HG03439 (cell line): ENCODE results near the gene OPN1SW.

Experiments
- ATAC-seq: cut with Tn5 transposase; IDR thresholded peaks from one replicate; pipeline ENCODE4 v1.9.1; 2021; ENCODE audit warnings: mild to moderate bottlenecking, moderate library complexity; ENCODE audit not compliant: unreplicated experiment

The OPN1SW gene, protein sequence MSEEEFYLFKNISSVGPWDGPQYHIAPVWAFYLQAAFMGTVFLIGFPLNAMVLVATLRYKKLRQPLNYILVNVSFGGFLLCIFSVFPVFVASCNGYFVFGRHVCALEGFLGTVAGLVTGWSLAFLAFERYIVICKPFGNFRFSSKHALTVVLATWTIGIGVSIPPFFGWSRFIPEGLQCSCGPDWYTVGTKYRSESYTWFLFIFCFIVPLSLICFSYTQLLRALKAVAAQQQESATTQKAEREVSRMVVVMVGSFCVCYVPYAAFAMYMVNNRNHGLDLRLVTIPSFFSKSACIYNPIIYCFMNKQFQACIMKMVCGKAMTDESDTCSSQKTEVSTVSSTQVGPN

GRCh38 chr7:128775744-128776474 lies at the start of gene OPN1SW:
OPN1SW (minus strand) TSS chr7:128775794; CDS start chr7:128775781, 13 bp downstream.
- ATAC-seq, result no peak

- no peak for ATAC-seq
Observed at GRCh38 chr7:128821724-128822123, 46.1 kb upstream of the OPN1SW start.

- no peak for ATAC-seq
Observed at GRCh38 chr7:128818694-128819093, 43.1 kb upstream of the OPN1SW start.

DNA sequence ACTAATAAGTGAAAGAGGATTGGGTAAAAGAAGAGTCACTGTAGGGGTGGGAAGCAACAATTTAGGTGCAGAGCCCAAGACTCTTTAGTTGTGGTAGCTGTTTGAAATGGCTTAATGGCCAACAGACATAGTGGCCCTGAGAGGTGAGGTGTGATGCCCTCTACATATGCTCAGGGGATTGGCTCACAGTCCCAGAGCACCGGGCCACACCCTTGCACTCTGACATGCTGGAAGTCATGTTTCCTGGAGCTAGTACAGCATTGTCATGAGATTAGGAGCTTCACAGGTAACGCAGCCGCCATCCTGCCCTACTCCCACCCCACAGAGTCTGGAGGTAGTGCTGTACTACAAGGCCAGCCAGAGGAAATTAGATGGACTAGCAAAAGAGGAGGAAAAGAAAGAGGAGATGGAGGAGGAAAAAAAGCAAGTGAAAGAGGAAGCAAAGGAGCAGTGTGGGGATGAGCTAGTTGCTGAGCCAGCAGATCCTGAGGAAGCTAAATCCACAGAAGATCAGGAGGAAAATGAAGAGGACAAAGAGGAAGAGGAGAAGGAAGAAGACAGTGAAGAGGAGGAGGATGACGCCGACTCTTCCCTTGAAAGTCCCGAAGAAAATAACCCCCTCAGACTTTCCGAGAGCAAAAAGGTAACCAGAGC lies 39.8 kb upstream of the OPN1SW start:
- ATAC-seq, result no peak

DNA sequence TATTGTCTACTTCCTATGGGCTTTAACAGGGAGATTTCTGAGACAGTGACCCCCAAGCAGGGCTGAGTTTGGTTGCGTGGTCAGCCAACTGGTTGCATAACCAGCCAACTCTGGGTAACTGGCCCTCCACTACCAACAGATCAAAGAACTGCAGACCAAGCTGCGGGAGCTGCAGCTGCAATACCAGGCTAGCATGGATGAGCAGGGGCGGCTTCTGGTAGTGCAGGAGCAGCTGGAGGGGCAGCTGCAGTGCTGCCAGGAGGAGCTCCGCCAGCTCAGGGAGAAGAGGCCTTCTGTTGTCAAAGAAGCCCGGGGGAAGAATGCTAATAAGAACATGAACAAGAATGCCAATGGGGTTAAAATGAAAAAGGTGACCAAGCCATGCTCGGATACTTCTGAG lies 38.9 kb upstream of the OPN1SW start:
- ATAC-seq, result no peak

DNA sequence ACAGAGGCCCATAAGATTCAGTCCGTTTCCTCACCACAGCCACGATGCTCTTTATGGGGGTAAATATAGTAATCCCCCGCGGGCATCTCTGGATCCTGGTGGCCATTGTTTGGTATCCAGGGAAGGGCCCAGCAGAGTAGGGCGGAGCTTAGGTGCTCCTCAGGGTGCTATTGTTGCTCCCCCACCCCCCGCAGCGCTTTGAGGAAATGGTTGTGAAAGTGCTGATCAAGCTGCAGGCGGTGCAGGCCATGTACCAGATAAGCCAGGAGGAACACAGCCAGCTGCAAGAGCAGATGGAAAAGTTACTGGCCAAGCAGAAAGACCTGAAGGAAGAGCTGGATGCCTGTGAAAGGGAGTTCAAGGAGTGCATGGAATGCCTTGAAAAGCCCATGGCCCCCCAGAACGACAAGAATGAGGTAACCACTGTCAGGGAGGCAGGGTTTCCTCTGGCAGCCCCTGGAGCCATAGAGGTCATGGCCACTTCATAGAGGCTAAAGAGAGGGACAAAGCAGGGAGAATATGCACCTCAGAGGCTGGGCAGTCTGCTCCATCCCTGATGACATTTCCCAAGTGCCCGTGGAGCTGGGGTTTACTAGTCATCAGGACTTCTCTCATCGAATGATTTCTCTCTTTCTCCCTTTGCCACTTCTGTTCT lies 37.0 kb upstream of the OPN1SW start:
- no peak for ATAC-seq

DNA sequence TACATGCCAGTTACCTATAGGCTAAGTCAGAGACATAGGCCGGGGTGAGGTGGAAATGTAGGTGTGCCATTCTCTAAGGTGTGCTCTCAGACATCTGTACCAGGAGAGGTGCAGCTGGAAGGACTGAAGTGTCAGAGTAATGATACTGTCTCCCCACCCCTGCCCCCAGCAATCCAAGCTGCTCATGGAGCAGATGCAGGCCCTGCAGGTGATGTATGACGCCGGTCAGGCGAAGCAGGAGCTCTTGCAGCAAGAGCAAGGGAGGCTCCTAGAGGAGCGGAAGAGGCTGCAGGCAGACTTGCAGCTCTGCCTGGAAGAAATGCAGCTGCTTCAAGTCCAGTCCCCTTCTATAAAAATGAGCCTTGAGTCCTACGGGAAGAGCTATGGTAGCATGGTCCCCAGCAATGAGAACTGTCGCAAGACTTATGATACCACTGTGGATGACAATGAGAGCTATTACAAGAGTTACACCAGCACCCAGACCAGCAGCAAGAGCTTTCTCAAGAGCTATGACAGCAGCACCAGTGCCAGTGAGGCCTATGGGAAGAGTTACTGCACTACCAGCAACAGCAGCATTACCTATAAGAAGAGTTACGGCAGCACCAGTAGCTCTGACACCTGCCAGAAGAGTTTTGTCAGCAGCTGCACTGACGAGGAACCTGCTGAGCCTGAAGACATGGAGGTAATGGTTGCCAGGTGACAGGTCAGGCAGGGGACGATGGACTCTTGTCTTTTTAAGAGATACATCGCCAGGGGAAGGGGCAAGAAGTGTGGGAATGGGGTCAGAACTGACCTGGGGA lies 36.2 kb upstream of the OPN1SW start:
- no peak for ATAC-seq

GRCh38 chr7:128810997-128811396 lies 35.4 kb upstream of the OPN1SW start:
- ATAC-seq, result no peak

DNA sequence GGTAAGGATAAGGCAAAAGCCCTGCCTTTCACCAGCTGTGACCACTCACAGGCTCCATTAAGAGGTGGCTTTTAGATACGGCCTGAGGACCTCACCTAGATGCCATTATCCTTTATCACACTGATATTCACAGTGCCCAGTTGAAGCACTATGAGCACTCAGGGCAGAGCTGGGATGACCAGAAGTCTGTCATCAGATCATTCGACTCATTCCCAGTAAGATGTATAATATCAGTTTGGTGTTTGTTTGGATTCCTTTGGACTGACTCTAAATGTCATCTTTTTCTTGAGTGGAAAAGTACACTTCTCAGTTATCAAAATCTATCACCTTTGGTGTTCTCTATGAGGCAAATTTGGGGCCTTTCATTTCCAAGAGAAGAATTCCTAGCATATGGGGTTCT lies 34.9 kb upstream of the OPN1SW start:
- ATAC-seq, result no peak

DNA sequence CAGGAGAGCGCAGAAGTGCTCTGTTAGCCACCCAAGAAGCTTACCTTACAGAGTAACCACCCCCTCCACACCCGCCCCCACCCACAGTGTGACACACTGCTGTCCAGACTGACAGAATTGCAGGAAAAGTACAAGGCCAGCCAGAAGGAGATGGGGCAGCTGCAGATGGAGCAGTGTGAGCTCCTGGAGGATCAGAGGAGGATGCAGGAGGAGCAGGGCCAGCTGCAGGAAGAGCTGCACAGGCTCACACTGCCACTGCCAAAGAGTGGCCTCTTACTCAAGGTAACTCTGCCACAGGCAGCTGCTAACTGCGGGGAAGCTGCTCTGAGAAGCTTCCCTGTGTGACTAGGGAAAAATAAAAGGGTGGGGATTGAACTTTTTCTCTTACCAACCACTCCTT lies 33.8 kb upstream of the OPN1SW start:
- ATAC-seq, result no peak

DNA sequence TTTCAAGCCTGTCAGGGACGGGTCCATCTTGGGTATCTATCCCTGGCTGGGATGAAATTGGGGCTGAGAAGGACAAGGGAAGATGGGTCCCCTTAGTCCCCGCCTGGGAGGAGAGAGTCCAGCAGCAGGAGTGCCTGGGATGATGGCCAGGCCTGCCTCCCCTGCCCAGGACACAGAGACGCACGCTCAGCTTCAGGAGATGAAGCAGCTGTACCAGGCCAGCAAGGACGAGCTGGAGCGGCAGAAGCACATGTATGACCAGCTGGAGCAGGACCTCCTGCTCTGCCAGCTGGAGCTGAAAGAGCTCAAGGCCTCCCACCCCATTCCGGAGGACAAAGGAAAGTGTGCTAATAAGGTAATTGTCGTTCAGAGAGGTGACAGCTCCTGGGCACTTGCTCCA lies 31.6 kb upstream of the OPN1SW start:
- no peak for ATAC-seq

DNA sequence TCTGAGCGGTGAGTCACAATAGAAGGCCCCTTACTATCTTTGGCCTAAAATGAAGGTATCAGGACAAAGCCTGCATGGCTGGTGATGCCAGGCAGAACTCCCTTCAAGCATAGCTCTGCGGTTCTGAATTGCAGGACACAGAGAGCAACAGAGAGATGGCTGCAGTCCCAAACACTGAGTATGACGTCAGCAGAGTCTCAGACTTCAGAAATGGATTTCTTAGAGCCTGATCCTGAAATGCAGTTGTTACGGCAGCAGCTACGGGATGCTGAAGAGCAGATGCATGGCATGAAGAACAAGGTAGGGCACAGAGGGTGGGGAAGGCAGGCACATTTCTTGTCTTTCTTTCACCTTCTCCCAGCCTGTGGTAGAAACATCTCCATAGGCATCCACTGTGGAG lies 29.6 kb upstream of the OPN1SW start:
- no peak for ATAC-seq

- no peak for ATAC-seq
Observed at GRCh38 chr7:128804484-128804883, 28.9 kb upstream of the OPN1SW start.

DNA sequence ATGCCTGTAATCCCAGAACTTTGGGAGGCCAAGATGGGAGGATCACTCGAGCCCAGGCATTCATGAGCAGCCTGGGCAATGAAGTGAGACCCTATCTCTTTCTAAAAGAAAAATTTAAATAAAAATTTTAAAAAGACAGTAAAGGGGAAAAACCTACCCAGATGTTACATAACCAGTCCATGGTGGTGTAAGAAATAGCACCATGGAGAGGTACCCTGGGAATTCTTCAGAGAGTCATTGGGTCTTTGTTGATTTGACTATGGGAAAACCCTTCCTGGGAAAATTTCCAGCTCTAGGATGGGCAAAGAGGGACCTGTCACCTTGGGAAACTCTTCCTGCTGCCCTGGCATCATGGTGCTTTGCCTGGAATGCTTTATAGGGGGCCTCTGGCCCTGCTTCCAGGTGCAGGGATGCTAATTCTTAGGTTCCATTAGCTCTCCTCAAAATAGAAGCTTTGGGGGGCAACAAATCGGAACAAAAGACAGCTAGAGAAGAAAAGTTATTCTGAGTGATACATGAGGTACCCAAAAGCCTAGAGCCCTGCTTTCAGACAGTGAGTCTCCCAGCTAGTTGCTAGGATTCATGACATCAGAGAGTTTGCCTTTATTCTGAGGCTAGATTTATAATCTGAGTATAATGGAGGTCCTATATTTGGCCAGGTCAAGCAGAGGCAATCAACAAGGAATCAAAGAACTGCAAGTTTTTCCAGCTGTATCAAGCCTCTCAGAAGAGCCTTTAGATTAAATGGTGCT lies 26.2 kb upstream of the OPN1SW start:
- ATAC-seq, result no peak

- no peak for ATAC-seq
Observed at GRCh38 chr7:128801003-128801402, 25.4 kb upstream of the OPN1SW start.

DNA sequence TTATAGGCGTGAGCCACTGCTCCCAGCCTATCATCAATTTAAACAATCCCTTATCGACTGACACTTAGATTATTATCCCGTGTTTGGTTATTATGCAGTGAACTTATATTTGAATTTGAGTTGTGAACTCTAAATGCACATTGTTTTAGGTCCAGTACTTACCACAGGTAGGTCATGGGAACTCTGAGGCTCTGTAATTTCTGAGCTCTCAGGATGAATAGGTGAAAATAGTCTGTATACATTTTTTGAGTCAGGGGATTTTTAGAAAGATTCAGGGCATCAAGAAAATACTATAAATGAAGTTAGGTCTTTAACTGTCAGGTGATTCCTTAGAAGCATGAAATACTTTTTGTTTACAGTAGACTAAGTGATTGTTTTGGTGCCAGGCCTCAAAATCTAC lies 25.0 kb upstream of the OPN1SW start:
- ATAC-seq, result no peak

- ATAC-seq, result no peak
Observed at GRCh38 chr7:128799451-128799850, 23.9 kb upstream of the OPN1SW start.

GRCh38 chr7:128796327-128796726 lies 20.7 kb upstream of the OPN1SW start:
- ATAC-seq, result no peak

DNA sequence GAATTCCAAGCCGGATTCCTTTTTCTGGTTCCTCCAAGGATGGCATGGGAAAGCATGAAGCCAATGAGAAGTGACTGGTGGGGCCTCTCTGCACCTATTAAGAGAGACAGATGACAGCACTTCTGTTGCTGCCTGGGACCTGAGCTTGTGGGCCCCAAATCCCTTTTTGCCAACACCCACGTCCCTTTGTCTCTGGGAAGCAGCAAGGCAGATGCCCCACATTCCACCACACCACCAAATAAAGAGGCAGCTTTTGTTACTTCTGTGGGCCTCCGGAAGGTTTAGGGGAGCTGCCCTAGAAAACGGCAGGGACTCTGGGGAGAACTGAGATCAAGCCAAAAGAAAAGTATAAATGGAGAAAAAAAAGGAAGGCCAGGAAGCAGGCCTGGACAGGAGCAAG lies 19.5 kb upstream of the OPN1SW start:
- ATAC-seq, result no peak

- no peak for ATAC-seq
Observed at GRCh38 chr7:128794436-128794835, 18.8 kb upstream of the OPN1SW start.
